GM21529 (cell line): Measurements from ENCODE around the gene TCF23.
"Not testable (repeated sequence)": the region's sequence is repeated elsewhere in the genome, so short reads cannot be mapped to it uniquely, and the experiment has no call there.

Source experiments
- ATAC-seq: cut with Tn5 transposase; IDR thresholded peaks from one replicate; pipeline ENCODE4 v1.9.1; 2021; ENCODE audit not compliant: unreplicated experiment

TCF23 gene

DNA sequence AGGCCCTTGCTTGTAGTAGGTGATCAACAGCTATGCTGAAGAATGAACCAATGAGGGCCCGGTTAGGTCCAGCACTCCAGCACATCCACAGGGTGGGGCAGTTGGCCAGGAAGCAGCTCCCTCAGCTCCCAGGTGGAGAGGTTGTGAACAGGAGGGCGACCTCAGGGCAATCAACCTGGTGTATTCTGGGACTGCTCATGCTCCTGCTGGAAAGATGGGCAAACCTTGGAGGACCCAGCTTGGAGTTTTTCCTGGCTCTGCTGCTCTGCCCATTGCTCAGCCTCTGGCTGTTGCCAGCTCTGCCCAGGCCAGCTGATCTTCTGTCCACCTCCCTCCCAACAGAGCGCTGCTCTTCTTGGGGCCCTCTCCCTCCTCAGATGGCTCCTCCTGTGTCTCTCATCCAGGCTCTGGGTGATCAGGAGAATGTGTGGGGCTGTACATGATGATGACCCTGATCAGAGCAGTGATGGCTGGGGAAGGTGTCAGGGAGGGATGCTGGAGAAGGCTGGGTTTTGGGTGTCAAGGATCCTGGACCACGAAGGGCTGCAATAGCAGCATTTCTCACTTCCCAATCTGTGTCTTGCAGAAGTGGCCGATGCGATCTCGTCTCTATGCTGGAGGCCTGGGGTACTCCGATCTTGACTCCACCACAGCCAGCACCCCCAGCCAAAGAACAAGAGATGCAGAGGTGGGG lies 3.4 kb downstream of the TCF23 start:
- no peak for ATAC-seq

DNA sequence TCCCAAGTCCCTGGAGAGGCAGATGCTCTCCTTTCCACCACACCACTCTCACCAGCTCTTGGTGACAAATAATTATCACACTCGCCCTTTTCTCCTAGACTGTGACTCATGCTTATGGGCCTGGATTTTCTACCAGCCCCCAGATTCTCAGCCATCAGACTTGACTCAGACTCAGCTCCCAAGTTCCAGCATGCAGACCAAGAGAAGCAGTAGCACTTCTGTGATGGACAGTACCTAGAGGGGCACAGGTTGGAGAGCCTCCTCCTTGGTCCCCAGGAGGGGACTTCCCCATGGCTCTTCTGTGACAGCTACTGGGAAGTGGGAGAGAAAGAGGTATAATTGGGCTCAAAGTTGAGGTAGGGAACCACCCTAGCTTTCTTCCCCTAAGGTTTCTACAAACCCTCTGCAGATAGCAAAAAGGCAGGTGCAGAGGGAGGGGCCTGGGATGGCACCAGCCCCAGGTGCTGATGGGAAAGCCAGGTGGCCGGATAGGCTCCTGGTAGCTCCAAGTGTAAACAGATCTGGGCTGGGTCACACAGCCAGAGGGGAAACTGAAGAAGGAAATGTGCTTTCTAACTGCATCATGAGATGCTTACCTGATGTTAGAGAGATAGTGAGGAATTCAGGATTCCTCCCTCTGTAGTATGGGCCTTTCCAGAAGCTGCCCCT lies 4.1 kb downstream of the TCF23 start:
- no peak for ATAC-seq

DNA sequence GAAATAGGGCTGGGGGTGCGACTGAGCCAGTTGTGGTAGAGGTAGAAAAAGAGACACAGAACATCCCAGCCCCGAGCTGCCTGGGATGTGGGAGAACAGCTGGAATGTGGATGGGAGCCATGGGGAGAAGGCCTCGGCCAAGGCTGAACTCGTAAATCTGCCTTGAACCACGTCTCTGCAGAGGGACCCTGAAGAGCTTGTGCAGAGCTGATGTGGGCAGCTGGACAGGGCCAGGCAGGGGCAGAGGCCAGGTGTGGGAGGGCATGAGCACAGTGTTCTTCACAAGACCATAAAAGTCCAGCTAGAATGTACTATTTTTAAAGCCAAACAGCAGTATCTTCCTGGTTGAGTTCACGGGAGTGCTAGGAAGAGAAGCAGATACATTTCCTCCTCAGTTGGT lies 5.7 kb downstream of the TCF23 start:
- no peak for ATAC-seq

DNA sequence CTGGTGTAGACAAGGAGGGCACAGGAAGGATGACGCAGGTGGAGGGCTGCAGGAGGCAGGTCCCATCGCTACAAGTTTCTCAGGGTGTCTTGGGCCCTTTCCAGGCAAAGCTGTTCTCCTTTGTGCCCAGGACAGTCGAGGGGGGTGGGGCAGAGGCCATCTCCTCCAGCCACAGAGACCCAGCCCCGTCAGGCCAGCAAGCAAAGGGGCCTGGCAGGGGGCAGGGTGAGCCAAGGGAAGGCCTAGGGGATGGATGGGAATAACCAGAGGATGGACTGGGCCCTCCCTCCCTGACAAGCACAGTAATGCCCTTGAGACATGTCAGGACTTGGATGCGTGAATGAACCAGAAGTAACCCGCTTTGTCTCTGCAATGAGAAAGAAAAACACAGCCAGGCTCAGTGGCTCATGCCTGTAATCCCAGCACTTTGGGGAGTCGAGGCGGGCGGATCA lies 6.3 kb downstream of the TCF23 start:
- no peak for ATAC-seq

DNA sequence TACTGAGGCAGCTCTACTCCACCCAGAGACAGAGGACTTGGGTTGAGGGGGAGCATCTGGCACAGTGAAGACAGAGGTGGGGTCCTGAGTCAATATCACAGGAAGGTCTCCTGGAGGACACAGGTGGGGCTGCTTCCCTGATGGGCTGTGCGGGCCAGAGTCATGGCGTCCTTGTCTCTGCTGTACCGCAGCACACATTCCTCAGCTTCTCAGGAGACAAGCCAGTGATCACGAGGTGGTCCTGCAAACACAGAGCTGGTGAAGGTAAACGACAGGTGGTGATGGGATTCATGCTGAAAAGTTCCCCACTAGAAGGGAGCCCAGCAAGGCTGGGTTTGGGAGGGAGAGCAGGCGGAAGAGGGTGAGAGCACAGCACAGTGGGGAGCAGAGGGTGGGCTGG lies 9.7 kb downstream of the TCF23 start:
- ATAC-seq: no peak

DNA sequence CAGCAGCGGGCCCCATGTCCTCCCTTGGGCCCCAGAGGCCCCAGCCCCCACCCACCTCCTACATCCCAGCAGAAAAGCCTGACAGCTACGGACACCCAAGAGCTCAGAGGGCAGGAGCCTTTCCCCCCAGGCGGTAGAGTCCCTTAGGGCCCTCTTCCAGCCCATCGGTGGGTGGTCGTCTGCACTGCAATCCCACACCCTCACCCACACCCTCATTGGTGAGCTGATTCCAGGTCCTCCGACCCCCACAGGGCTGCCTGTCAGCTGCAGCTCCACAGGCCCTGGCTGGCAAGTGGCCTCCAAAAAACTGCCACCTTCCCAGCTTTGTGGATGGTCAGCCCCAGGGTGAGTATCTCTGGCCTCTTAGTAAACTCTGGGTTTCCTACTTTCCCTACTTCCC lies 10.5 kb downstream of the TCF23 start:
- ATAC-seq: no peak

DNA sequence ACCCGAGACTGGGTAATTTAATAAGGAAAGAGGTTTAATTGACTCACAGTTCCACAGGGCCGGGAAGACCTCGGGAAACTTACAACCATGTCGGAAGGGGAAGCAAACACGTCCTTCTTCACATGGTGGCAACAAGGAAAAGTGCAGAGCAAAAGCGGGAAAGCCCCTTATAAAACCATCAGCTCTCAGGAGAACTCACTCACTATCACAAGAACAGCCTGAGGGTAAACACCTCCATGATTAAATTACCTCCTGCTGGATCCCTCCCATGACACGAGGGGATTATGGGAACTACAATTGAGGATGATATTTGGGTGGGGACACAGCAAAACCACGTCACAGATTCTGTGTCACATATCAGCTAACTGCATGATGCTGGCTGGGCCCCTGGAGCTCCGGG lies 11.4 kb downstream of the TCF23 start:
- no peak for ATAC-seq

DNA sequence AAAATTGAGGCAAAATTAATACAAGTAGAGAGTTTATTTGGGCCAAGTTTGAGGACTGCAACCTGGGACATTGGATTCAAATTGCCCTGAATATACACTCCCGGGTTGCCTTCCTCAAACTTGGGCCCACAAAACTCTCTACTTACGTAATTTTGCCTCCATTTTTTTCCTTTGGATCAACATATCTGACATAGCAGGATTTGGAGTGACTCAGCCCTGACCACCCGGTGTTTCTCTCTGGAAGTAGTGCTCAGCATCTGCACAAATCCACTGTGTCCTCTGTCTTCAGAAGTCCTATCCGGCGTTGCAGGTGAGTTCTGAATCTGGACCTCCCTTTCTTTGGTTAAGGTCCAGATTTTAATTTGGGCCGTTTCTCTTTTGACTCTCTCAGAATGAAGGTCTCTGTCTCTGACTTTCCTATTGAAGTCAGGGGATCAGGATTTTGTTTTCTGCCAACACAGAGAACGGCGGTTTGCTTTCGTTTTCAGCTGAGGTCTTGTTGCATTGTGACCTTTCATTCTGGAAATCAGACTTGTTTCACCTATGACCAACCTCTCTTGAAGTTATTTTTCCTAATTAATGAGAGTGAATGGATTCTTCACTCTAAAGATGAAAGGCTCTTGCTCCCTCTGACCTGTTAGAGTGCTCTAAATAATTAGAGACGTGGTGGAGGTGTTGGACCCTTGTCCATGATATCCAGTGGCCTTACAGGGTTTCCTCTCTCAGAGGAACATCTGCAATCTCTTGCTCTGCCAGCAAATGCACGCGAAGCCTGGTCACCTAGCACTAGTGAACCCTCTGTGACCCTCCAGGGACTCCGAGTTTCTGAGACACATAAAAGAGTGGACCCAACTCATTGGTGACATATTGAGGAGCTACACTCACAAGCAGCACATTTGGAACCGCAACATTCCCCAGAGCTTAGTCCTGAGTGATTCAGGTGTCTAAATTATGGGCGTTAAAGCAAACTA lies 13.6 kb downstream of the TCF23 start:
- no peak for ATAC-seq

DNA sequence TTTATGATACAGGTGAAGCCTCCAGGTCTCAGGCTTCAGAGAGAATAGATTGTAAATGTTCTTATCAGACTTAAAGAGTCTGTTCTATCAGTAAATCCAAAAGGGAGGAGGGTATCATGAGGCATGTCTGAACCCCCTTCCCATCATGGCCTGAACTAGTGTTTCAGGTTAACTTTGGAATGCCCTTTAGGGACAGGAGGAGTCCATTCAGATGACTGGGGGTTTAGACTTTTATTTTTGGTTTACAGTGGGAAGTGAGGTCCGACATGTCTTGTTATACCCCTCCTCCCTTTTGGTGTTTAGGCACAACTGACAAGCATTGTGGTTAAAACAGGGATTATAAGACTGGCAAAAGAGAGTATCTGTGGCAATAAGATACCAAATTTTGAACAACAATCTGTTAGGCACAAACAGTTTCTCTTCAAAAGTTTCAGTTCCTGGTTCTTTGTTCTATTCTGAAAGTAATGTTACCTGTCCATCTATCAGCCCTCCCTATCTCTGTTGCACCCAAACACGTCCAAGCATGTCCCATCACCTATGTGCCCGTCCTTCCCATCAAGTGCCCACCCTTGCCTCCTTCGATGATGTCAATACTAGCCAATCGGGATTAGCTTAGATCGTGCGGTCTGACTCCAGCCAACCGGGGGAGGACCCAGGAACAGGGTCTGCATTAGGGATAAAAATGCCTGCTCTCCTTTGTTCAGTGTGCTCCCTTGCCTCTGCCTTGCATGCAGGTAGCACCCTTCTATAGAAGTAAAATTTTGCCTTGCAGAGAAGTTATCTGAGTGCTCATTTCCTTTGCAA lies 16.4 kb downstream of the TCF23 start:
- ATAC-seq: peak; percentile 48

DNA sequence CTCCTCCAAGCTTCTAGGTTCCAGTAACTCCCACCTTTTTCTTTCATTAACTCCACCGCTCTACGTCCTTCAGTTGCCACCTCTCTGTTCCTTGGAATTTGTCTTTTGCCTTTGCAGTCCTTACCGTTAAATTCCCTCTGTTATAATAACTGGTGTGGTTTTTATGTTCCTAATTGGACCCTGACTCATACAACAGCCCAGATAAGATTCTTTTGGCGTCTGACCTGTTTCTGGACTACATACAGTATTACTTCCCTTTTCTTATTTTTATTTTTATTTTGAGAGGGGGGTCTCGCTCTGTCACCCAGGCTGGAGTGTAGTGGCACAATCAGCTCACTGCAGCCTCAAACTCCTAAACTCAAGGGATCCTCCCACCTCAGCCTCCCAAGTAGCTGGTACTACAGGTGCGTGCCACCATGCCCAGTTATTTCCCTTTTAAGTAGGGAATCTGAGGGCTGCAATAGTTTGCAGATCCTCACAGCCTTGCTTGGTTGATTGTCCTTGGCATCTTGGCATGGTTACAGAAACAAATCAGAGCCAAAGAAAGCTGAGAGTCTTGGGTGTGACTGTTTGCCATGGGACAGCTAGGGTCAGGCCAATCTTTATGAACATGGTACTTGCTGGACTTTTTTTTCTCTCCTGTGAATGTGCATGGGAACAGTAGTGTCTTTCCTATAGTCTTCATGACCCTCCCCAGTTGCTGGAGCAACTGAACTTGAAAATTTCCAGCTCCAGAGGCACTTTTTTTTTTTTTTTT lies 22.0 kb downstream of the TCF23 start:
- no peak for ATAC-seq

DNA sequence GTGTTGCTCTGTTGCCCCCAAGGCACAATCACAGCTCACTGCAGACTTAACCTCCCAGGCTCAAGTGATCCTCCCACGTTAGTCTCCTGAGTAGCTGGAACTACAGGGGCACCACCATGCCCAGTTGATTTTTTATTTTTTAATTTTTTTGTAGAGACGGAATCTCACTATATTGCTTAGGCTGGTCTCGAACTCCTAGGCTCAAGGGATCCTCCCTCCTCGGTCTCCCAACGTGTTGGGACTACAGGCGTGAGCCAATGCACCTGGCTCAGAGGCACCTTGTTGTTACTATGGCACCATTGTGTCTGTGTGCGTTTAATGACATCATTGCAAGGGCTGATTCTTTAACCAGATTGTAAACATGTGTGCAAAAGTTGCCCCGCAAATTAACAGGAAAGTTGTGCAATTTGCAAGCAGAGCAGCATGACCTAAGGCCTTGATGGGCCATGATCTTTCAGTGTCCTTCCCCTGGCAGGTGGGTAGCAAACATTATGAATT lies 22.6 kb downstream of the TCF23 start:
- no peak for ATAC-seq

DNA sequence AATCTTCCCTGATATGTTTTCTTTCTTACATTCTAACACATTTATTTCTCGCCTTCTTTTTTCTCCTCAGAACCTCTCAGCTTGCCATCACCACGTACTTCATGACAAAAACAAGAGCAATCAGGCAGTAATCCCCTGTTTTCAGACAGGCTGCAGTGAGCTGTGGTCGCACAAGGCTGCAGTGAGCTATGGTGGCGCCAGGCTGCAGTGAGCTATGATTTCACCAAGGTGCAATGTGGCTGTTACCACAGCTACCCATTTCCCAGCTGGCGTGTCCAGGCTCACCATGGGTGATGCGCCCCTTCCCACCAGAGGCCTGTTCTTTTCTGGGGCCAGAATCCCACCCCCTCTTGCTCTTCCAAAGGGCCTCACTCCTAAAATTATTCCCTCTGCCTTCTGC lies 25.8 kb downstream of the TCF23 start:
- ATAC-seq: no peak

DNA sequence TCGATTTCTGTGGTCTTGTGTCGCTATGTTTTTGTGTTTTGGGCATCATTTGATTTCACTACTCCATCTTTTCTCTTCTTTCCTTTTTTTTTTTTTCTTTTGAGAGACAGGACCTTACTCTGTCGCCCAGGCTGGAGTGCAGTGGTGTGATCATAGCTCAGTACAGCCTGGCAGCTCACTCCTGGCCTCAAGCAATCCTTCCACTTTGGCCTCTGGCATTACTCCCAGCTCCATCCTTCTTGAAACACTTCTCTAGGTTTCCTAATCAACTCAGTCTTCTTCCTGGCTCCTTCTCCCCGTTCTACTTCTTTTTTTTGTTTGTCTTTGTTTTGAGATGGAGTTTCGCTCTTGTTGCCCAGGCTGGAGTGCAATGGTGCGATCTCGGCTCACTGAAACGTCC lies 26.5 kb downstream of the TCF23 start:
- no peak for ATAC-seq

DNA sequence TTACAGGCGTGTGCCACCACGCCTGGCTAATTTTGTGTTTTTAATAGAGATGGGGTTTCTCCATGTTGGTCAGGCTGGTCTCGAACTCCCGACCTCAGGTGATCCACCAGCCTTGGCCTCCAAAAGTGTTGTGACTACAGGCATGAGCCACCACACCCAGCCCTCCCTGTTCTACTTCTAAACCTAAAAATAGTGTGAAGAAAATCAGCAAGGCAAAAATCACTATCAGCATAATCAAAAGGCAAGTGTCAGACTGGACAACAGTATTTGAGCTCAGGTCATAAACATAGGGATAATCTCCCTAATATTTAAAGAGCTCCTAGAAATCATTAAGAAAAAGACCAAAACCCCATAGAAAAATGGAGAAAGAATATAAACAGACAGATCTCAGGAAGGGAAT lies 27.0 kb downstream of the TCF23 start:
- not testable (repeated sequence) for ATAC-seq

DNA sequence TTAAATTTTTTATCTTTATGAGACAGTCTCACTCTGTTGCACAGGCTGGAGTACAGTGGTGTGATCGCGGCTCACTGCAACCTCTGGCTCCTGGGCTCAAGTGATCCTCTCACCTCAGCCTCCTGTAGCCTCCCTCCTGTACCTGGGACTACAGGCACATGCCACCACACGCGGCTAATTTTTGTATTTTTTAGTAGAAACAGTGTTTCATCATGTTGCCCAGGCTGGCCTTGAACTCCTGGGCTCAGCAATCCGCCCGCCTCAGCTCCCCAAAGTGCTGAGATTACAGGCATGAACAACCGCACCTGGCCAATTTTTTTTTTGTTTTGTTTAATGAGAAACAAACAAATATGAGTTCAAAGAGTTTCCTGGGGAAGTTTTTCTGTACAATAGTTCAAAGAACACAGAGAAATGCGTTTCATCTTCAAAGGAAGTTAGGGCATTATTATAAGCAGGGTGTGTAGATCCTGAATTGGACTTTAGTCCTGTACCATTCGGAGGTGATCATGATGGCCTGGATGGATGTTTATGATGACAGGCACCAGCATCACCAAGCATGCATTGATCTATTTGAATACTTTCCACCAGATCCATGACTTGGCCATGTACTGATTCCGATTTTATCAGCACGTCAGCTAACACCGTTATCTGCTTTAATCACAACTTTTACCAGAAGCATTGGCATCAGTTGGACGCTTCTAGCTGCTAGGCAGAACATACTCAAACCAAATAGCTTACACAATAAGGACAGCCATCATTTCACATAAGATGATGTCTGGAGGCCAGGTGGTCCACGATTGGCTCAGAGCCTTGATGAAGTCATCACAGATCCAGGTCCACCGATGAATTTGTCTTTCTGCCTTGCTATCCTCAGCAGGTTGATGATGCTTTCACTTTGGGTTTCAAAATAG lies 28.9 kb downstream of the TCF23 start:
- ATAC-seq: no peak

DNA sequence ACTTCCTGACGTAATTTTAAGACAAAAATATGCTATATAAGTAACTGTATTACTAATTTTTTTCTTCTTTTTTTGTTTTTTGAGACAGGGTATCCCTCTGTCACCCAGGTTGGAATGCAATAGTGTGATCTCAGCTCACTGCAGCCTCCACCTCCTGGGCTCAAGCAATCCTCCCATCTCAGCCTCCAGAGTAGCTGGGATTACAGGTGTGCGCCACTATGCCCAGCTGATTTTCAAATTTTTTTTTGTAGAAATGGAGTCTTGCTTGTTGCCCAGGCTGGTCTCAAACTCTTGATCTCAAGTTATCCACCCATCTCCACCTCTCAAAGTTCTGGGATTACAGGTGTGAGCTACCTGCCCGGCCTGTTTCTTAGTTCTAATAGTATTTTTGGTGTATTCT lies 29.7 kb downstream of the TCF23 start:
- ATAC-seq: no peak

DNA sequence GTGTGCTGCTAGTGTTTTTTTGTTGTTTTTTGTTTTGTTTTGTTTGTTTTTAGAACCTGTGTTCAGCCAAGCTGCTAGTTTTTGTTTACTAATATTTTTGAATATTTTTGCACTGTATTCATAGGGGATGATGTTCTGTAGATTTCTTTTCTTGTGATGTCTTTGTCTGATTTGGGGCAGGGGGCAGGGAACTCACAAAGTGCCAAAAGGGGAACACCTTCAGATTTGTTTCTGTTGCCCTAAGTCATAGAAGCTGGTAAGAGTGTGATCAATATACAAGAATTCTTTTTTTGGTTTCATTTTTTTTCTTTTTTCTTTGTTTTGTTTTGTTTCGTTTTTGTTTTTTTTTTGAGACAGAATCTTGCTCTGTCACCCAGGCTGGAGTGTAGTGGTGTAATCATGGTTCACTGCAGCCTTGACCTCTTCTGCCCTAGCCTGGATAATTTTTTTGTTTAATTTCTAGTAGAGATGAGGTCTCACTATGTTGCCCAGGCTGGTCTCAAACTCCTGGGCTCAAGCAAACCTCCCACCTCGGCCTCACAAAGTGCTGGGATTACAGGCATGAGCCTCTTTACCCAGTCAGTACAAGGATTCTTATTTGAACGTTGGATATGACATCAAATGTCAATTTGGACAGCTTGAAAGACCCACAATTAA lies 30.7 kb downstream of the TCF23 start:
- no peak for ATAC-seq

DNA sequence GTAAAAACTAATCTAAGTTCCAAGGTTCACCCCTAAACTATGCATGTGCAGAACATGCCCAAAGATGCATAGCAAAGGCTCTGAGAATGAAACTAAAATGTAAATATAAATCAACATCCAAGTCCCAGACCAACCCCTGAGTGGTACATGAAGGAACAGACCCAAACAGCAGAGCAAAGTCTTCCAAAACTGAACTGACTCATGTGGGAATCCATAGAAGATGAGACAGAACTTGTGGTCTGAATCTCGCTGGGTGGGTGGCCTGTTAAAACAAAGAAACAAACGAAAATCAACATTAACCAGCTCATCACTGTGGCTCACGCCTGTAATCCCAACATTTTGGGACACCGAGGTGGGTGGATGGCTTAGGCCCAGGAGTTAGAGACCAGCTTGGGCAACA lies 33.5 kb downstream of the TCF23 start:
- no peak for ATAC-seq
